ENCODE measurements around the gene HOXB2. TPM values are rescaled to one million over a fixed set of nuclear protein-coding genes. Genes with fewer than 3 reads are reported as not detected.
A peak's percentile ranks its signal among the peaks of the same experiment; 100 is the strongest.

HOXB2 gene
- total and polyA plus RNA-seq, 7 experiments from 2014 or later: 3.4 to 46.9 (median 23.1) TPM

DNA sequence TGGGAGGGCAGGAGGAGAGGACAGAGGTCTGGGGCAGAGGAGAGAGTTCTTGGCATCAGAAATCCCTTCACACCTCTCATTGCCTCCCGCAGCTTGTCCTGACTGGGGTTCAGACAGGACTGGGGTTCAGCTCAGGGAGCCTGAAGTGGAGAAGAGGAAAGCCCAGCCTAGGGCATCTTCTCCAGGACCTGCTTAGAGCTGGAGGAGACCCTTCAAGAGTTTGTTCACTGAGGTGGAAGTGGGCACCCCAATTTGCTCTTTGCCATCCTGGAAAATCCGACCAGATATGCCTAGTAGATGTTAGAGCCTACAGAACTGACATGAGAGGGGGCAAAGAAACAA, 43.1 kb upstream of the HOXB2 start:
- H3K27ac ChIP-seq (ENCODE audit: low read depth, low read length): no peak overlapping the region
- CTCF ChIA-PET: interaction anchor here (0.6 to 3.0 kb wide), 11 partner anchors 84 to 1487 kb away, joined by 3 to 10 read pairs (median 4); no protein-coding TSS in a partner anchor
- no peak for DNase-seq
- Mint-ChIP-seq H3K36me3 (peaks cover 0 to 12% (median 0%) of the 10 kb centered on the region in 5 donors), H3K4me3 (no peak overlapping the region), H3K27me3 (peaks cover 90 to 99% (median 95%) of the 10 kb centered on the region in 5 donors), H3K9me3 (no peaks in the 10 kb centered on the region), H3K27ac (peak overlapping the region in 1 of 9 donors; percentile 6), H3K4me1 (peaks cover 23 to 66% (median 32%) of the 10 kb centered on the region in 7 donors)
- H3K27me3 ChIP-seq (ENCODE audit: control insufficient read depth in 2 of 2, insufficient read depth in 2 of 2, low read length in 2 of 2): peaks cover 8 to 35% of the 10 kb centered on the region in 2 donors
- no peak for ATAC-seq
- intact Hi-C loops (cut with micrococcal nuclease): no loop called here
- POLR2A ChIA-PET: interaction anchor here (1.0 to 1.2 kb wide), 3 partner anchors 76 to 344 kb away, joined by 3 read pairs; no protein-coding TSS in a partner anchor
- H3K4me1 ChIP-seq (ENCODE audit: control insufficient read depth in 2 of 2, insufficient read depth in 2 of 2, low read length in 2 of 2): peaks cover 15 to 21% of the 10 kb centered on the region in 2 donors
- H3K4me3 ChIP-seq (ENCODE audit: low read length): no peak overlapping the region
- no peaks in the 10 kb centered on the region for H3K9me3 ChIP-seq (ENCODE audit: control insufficient read depth in 2 of 3, low read length in 3 of 3)
- H3K36me3 ChIP-seq (ENCODE audit: control insufficient read depth in 2 of 3, insufficient read depth in 3 of 3, low read length in 3 of 3): no peaks in the 10 kb centered on the region

DNA sequence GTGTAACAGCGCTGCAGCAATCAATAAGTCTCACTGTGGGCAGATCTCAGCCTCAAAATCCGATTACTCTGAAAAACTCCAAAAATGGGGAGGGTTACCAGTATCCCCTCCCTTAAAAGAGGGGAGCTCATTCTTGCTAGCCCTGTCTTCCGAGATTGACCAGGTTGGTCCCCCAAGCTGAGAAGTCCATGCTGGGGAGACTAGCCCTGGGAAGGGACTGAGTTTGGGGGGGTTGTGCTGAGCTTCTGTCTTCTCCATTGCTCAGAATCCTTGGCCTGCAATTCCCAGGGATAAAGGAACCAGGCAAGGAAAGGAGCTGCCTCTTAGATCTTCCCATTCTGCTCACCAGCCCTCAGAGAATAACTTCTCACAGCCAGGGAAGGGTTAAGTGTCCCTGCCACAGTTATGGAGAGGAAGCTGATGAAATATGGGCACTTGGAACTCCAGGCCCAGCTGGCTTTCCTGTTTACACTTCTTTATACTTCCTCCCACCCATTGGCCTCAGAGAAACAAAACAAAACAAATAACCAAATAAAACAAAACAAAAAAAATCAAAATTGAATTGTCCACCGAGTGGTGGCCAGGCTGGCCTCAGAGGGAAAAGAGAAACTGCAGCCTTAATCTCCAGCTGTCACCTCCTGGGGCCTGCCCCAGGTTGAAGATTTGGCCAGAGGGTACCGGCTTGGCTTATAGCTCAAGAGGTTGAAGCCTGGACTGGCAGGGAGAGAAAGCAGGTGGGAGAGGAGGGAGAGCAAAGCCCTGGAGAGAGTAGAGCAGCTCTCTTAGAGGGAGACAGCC, 42.6 kb upstream of the HOXB2 start:
- Mint-ChIP-seq H3K27me3 (peaks cover 90 to 99% (median 95%) of the 10 kb centered on the region in 5 donors), H3K9me3 (no peaks in the 10 kb centered on the region), H3K27ac (peak overlapping the region in 2 of 9 donors; percentile 6 to 28), H3K36me3 (peaks cover 0 to 13% (median 0%) of the 10 kb centered on the region in 5 donors), H3K4me3 (peak overlapping the region in 4 of 10 donors; percentile 4 to 36 (median 29)), H3K4me1 (peaks cover 17 to 66% (median 32%) of the 10 kb centered on the region in 7 donors)
- intact Hi-C loops (cut with micrococcal nuclease): no loop called here
- Histone ChIP-seq H3K4me3 (ENCODE audit: low read length) (no peak overlapping the region), H3K27me3 (ENCODE audit: control insufficient read depth in 2 of 2, insufficient read depth in 2 of 2, low read length in 2 of 2) (peaks cover 8 to 35% of the 10 kb centered on the region in 2 donors), H3K36me3 (ENCODE audit: control insufficient read depth in 2 of 3, insufficient read depth in 3 of 3, low read length in 3 of 3) (no peaks in the 10 kb centered on the region), H3K27ac (ENCODE audit: low read depth, low read length) (no peak overlapping the region), H3K9me3 (ENCODE audit: control insufficient read depth in 2 of 3, low read length in 3 of 3) (no peaks in the 10 kb centered on the region), H3K4me1 (ENCODE audit: control insufficient read depth in 2 of 2, insufficient read depth in 2 of 2, low read length in 2 of 2) (peaks cover 9 to 18% of the 10 kb centered on the region in 2 donors)
- ChIA-PET POLR2A (interaction anchor here (0.6 to 1.2 kb wide), 4 partner anchors 76 to 343 kb away, joined by 3 to 4 read pairs (median 3); no protein-coding TSS in a partner anchor), CTCF (interaction anchor here (0.6 to 3.0 kb wide), 11 partner anchors 83 to 1487 kb away, joined by 3 to 10 read pairs (median 3); no protein-coding TSS in a partner anchor)
- DNase-seq (no peak), ATAC-seq (no peak)

DNA sequence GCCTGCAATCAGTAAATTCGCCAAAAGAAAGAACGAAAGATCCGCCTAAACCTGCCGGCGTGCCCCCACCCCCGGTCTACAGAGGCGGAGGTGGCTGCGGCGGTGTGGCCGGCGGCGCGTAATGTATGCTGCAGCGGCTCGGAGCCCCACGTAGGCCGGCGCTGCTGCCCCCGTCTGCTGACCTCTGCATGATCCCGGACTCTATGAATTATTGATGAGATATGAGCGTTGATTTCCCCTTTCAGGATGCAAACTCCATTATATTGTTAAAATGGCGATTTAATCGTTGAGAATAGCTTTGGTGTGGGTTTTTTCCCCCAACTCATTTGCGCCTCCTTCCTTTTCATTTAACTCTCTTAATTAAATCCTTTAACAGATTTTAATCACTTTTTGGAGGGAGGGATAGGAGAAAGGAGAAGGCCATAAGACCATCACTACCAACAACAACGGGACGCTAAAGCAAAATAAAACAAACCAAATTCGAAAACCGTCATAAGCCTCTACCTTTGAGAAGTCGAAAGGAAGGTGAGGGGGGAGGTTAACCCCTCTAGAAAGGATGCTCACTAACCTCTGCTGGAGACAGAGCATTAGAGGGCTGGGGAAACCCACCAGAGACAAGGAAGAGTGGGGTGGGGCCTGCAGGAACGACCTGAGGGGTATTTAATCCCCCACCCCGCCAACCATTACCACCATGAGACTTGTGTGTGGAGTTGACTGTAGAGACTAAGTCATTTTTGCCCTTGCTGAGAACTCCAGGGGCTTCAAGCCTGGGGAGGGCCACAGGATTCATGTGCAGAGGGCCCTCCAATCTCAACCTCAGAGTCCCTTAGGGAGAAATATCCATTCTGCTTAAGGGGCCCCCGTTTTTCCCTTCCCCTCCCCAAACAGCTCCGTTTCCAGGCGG, 41.7 kb upstream of the HOXB2 start:
- peak overlapping the region; percentile 81 to 97 (median 91) for H3K4me3 Mint-ChIP-seq

DNA sequence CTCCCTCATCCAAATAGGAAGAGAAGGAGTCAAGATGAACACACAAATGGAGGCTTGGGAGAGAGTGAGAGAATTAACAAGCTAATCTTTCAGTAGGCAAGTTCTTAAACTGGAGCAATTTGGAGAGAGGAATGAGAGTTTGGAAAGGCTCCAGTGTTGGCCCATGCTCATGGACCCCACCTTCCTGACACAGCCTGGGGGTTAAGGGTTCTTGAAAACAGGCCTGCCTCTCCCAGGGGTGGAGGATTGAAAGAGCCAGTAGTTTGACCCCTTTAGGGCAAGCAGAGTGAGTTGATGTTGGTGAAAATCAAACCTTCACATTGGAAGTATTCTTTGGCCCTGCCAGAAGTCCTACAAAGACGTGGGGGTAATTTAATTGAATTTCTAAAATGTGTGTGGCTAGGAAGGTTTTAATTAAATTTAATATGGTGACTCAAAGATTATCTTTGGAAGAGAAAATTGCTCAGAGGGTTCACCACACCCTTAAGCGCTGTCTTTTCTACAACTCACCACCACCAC, 39.4 kb upstream of the HOXB2 start:
- Mint-ChIP-seq H3K36me3 (peaks cover 0 to 16% (median 0%) of the 10 kb centered on the region in 5 donors), H3K27ac (peak overlapping the region in 1 of 9 donors; percentile 32), H3K9me3 (peaks cover 0 to 3% (median 0%) of the 10 kb centered on the region in 11 donors), H3K4me1 (peaks cover 21 to 81% (median 51%) of the 10 kb centered on the region in 7 donors), H3K27me3 (peaks cover 90 to 97% (median 96%) of the 10 kb centered on the region in 5 donors), H3K4me3 (peak overlapping the region in 7 of 10 donors; percentile 16 to 96 (median 84))
- POLR2A ChIA-PET: interaction anchor here (0.9 to 2.6 kb wide), 2 partner anchors 36 to 42 kb away, joined by 4 to 20 read pairs; no protein-coding TSS in a partner anchor
- Histone ChIP-seq H3K4me3 (ENCODE audit: low read length) (no peak overlapping the region), H3K9me3 (ENCODE audit: control insufficient read depth in 2 of 3, low read length in 3 of 3) (no peaks in the 10 kb centered on the region), H3K4me1 (ENCODE audit: control insufficient read depth in 2 of 2, insufficient read depth in 2 of 2, low read length in 2 of 2) (peaks cover 9 to 26% of the 10 kb centered on the region in 2 donors), H3K27me3 (ENCODE audit: control insufficient read depth in 2 of 2, insufficient read depth in 2 of 2, low read length in 2 of 2) (peaks cover 14 to 54% of the 10 kb centered on the region in 2 donors), H3K36me3 (ENCODE audit: control insufficient read depth in 2 of 3, insufficient read depth in 3 of 3, low read length in 3 of 3) (no peaks in the 10 kb centered on the region), H3K27ac (ENCODE audit: low read depth, low read length) (no peak overlapping the region)
- intact Hi-C loops (cut with micrococcal nuclease): no loop called here
- no peak for ATAC-seq
- CTCF ChIA-PET: interaction anchor here (0.6 to 1.5 kb wide), 4 partner anchors 9 to 232 kb away, joined by 3 to 5 read pairs (median 4); partner anchors contain the start of gene HOXB5
- DNase-seq: no peak

More for the DNA sequence above, 41.7 kb upstream of the HOXB2 start:
- DNase-seq (no peak), ATAC-seq (no peak)
- intact Hi-C loops (cut with micrococcal nuclease): no loop called here
- Histone ChIP-seq H3K27ac (ENCODE audit: low read depth, low read length) (no peak overlapping the region), H3K4me3 (ENCODE audit: low read length) (peak overlapping the region; percentile 60), H3K36me3 (ENCODE audit: control insufficient read depth in 2 of 3, insufficient read depth in 3 of 3, low read length in 3 of 3) (no peaks in the 10 kb centered on the region), H3K4me1 (ENCODE audit: control insufficient read depth in 2 of 2, insufficient read depth in 2 of 2, low read length in 2 of 2) (peaks cover 9 to 25% of the 10 kb centered on the region in 2 donors), H3K9me3 (ENCODE audit: control insufficient read depth in 2 of 3, low read length in 3 of 3) (no peaks in the 10 kb centered on the region), H3K27me3 (ENCODE audit: control insufficient read depth in 2 of 2, insufficient read depth in 2 of 2, low read length in 2 of 2) (peaks cover 8 to 37% of the 10 kb centered on the region in 2 donors)
- ChIA-PET POLR2A (interaction anchor here (0.6 to 1.2 kb wide), 2 partner anchors 75 to 251 kb away, joined by 3 to 4 read pairs; no protein-coding TSS in a partner anchor), CTCF (interaction anchor here (0.6 to 3.0 kb wide), 7 partner anchors 92 to 445 kb away, joined by 3 to 10 read pairs (median 4); no protein-coding TSS in a partner anchor)
- Mint-ChIP-seq H3K27me3 (peaks cover 88 to 97% (median 95%) of the 10 kb centered on the region in 5 donors), H3K4me1 (peaks cover 17 to 70% (median 31%) of the 10 kb centered on the region in 7 donors), H3K9me3 (no peaks in the 10 kb centered on the region), H3K27ac (peak overlapping the region in 1 of 9 donors; percentile 52), H3K36me3 (peaks cover 0 to 13% (median 0%) of the 10 kb centered on the region in 5 donors)

DNA sequence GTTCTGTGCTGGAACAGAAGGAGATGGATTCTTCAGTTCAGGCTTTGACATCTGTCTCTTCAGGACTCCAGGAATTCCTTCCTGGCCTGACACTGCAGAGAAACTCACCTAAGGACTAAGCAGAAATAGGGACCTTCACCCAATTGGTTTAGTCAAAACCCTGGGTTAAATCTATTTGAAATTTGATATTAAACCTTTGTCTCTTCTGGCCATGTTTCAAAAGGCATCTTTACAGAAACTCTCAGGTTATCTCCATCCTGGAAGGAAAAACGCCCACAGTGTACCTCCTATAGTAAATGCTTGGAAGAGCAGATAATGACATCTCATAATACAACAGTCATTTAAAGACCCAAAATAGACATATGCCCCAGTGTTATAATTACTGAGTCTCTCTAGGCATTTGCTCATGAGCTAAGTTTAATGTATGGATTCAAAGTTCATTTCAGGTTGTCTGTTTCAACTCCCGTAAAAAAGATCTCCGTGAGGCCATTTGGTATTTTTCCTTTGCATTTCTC, 38.9 kb upstream of the HOXB2 start:
- Mint-ChIP-seq H3K36me3 (peaks cover 0 to 19% (median 0%) of the 10 kb centered on the region in 5 donors), H3K9me3 (peaks cover 0 to 3% (median 0%) of the 10 kb centered on the region in 11 donors), H3K27me3 (peaks cover 90 to 98% (median 96%) of the 10 kb centered on the region in 5 donors), H3K4me3 (peak overlapping the region in 5 of 10 donors; percentile 16 to 96 (median 57)), H3K4me1 (peaks cover 26 to 85% (median 56%) of the 10 kb centered on the region in 7 donors), H3K27ac (peak overlapping the region in 2 of 9 donors; percentile 11 to 32)
- Histone ChIP-seq H3K4me1 (ENCODE audit: control insufficient read depth in 2 of 2, insufficient read depth in 2 of 2, low read length in 2 of 2) (peaks cover 14 to 32% of the 10 kb centered on the region in 2 donors), H3K36me3 (ENCODE audit: control insufficient read depth in 2 of 3, insufficient read depth in 3 of 3, low read length in 3 of 3) (no peaks in the 10 kb centered on the region), H3K9me3 (ENCODE audit: control insufficient read depth in 2 of 3, low read length in 3 of 3) (no peaks in the 10 kb centered on the region), H3K4me3 (ENCODE audit: low read length) (no peak overlapping the region), H3K27ac (ENCODE audit: low read depth, low read length) (no peak overlapping the region), H3K27me3 (ENCODE audit: control insufficient read depth in 2 of 2, insufficient read depth in 2 of 2, low read length in 2 of 2) (peaks cover 14 to 59% of the 10 kb centered on the region in 2 donors)
- CTCF ChIA-PET: interaction anchor here (0.6 to 1.5 kb wide), 6 partner anchors 9 to 232 kb away, joined by 3 to 5 read pairs (median 3); partner anchors contain the start of gene HOXB5
- intact Hi-C loops (cut with micrococcal nuclease): no loop called here
- POLR2A ChIA-PET: interaction anchor here (0.9 to 2.6 kb wide), 4 partner anchors 9 to 91 kb away, joined by 4 to 20 read pairs (median 5); no protein-coding TSS in a partner anchor
- no peak for ATAC-seq
- DNase-seq: no peak
